GM21717 (cell line): Measurements from ENCODE around the gene CNP.
"Not testable (repeated sequence)": the region's sequence is repeated elsewhere in the genome, so short reads cannot be mapped to it uniquely, and the experiment has no call there.

Experiments used
- ATAC-seq: cut with Tn5 transposase; IDR thresholded peaks from one replicate; pipeline ENCODE4 v1.9.1; 2021; ENCODE audit warnings: mild to moderate bottlenecking, moderate library complexity; ENCODE audit not compliant: unreplicated experiment

CNP gene

DNA sequence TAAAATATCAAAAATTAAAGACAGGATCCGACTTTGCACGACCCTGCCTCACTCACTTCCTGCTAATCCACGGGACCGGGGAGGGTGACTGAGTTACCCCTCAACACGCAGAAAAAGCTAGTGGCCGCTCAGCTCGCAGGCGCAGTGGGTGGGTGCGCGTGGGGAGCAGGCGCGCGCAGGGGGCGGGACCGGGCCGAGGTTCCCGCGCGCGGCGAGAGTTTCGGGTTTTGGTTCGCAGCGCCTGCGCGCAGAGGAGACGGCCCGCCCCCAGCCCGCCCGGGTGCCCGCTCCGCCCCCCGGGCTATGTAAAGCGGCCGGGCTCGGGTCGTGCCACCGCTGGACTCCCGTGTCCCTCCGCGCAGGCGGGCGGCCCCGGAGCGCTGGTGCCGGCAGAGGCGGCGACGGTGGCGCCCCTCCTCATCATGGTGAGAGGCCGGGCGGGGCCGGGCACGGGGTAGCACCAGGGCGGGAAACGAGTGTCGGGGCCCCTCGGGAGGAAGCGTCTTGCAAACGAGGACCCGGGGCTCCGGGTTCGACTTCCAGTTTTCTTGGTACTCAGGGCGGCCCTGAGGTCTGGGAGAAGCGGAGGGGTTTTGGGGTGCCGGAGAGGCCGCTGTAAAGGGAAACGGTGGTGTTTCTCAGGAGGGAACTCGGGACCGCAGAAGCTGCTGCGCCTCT is at the start of gene CNP:
Gene CNP, plus strand, starts transcription at position 333 of the 678 bp plus-strand sequence. Its CDS starts 90 bp downstream, at position 423.
- peak; percentile 49 for ATAC-seq

DNA sequence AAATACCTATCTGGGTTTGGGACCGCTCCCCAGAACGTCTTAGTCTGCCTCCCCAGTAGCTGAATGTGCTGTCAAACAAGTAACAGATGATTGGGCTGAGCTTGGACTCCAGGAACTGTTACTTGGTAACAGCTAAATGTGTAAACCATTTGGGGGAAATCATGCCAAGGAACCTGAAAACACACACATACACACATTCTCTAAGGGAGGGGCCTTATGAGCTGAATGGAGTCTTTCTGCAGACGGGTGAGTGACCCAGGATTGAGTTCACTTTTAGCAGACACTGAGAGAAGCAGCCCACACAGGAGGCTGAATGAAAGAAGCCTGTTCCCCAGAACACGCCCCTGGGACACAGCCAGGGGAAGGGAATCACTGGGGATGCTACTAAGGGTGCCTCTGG is 49.4 kb upstream of the CNP start:
- no peak for ATAC-seq

DNA sequence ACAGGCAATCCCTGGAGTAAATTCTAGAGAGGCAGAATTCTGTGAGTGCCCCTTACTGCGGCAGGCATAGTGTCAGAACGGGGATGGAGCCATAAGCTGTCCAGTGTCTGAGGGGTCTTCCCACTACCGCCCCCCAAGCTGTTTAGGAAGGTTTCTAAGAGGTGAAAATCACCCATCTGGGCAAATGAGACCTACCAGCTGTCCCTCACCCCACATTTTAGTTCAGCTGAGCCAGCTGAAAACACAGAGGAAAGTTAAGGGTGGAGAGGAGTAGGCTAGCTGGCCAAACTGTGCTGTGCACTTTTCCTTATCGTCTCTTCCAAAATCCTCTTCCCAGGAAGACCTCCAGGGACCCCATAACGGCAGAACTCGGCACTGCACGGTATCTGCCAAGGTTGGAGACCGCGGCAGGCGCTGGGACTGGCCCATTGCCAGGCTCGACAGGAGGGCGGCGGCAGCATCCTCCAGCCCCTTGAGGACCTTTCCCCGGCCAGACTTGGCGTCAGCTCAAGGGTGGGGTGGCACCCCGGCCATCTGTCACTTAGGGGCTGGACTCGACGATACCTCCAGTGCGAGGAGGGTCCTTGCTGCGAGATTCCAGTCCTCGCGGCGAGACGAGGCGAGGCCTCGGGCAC is 48.8 kb upstream of the CNP start:
- peak; percentile 18 for ATAC-seq

DNA sequence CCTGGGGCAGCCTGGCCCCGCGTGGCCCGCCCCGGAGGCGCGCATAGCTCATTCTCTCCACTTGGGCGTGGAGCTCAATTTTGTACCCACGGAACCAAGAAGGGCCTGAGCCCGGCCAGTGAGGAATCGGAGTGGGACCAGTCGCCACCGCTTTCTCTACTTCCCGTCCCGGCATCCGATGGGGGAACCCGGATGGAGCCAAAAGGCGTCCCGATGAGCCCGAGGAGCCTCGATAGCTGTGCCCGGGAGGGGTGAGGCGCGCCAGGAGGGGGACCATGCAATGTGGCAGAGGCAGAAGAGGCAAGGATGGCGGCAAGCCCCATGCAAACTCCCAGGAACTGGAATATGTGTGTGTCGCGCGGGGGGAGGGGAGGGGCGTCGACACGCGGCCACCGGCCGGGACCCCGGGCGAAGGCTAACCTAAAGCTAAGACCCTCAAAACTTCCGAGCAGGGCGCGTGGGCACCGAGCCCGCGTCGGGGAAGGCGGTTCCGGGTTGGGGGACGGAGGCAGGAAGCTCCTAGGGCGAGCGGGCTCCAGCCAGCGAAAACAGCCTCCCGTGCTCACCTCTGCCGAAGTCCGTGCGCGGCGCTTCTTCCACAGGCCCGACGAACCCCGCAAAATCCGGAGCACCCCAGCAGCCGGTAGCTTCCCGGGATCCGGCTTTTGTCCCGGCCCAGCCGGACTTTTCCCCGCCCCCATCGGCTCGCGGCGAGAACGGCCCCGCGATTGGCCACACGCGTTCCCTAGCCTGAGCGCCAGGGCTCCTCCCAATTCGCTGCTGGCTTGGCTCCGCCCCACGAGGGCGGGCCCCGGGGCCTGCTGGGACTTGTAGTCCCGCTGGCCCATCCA is 48.1 kb upstream of the CNP start, which contains the start of gene ACLY:
Gene ACLY, minus strand, starts transcription at position 638 of the 851 bp plus-strand sequence. CDS start 5,078 bp downstream, outside the sequence.
- ATAC-seq: peak; percentile 85

DNA sequence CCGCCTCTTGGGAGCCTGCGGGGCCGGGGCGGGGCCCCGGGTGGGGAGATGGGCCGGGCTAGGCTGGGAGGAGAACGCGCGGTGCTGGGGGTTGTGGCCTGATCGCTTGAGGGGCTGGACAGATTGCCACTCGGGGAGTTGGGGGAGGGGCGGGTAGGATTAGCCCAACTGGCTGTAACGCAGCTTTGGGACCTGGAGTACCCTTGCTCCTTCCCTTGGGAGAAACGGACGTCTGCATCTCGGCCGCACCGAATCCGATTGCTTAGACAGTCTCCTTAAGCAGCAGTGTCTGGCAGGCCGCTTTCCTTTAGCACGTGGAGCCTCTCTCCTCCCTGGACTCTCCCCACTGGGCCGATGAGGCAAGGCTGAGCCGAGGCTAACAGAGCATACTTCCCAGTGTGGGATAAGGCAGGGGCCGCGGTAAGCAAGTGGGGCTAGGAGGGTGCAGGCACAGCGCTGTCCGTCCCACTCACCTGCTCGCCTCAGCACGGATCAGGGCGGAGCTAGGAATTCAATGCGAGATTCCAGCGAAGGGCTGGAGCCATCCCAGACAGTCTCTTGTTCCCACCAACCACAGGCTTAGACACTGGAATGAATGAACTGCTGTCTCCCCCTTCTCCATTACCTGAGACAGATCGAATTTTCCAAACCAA is 47.3 kb upstream of the CNP start:
- no peak for ATAC-seq

DNA sequence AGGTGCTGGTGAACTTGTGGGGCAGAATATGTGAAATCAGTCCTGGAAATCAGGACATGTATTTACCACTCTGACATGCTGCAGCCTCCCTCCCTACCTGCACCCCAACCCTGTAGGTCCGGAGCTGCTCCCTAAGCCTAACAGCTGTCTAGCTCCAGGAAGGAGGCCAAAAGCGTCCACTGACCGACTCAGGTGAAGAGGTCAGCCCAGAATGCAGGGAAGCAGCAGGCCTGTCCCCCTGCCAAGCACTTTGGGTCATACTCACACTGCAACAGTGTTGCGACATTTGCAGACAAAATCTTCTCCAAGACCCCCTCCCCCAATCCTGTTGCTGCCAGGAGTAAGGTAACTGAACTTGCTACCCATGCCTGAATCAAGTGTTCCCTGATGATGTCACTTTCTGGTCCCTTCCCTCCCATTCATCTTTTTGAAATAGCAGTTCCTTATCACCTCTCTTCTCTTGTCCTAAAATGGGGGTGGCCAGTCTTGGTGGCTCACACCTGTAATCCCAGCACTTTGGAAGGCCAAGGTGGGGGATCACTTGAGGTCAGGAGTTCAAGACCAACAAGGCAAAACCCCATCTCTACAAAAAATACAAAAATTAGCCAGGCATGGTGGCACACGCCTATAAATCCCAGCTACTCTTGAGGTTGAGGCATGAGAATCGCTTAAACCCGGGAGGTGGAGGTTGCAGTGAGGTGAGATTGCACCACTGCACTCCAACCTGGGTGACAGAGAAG is 46.6 kb upstream of the CNP start:
- no peak for ATAC-seq

DNA sequence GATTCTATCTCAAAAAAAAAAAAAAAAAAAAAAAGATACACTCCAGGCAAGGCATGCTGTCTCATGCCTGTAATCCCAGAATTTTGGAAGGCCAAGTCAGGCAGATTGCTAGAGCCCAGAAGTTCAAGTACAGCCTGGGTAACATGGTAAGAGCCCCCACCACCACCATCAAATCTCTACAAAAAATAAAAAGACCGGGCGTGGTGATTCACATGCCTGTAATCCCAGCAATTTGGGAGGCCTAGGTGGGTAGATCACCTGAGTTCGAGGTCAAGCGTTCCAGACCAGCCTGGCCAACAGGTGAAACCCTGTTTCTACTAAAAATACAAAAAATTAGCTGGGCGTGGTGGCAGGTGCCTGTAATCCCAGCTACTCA is 46.0 kb upstream of the CNP start:
- ATAC-seq: no peak

DNA sequence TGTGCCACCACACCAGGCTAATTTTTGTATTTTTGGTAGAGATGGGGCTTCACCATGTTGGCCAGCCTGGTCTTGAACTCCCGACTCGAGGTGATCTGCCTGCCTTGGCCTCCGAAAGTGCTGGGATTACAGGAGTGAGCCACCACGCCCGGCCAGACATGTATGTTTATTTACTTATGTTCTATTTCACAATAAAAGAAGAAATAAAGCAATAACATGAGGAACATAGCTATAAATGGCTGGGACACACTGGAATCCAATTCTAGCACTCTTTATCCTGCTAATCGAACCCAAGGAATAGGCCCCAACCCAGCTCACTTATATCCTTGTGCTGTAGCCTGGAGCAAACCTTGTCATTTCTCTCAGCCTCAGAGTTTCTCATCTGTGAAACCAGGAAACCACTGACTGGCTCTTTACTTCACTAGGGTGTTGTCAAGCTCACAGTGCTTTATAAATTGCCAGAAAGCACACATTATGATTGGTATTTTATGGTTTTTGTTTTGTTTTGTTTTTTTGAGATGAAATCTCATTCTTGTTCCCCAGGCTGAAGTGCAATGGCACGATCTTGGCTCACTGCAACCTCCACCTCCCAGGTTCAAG is 40.5 kb upstream of the CNP start:
- ATAC-seq: no peak

DNA sequence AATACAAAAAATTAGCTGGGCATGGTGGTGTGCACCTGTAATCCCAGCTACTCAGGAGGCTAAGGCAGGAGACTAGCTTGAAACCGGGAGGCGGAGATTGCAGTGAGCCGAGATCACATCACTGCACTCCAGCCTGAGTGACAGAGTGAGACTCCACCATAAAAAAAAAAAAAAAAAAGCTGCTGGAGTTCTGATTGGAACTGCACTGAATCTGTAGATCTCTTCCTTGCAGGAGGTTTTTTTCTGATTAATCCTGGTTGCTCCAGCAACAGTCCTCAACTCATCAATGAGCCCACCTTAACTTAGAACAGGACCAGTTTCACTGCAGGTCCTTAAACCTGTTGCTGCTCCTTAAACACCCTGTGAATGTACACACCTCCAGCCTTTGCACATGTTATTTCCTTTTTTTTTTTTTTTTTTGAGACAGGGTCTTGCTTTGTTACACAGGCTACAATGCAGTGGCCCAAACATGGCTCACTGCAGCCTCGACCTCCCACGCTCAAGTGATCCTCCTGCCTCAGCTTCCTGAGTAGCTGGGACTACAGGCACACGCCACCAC is 37.8 kb upstream of the CNP start:
- ATAC-seq: no peak

DNA sequence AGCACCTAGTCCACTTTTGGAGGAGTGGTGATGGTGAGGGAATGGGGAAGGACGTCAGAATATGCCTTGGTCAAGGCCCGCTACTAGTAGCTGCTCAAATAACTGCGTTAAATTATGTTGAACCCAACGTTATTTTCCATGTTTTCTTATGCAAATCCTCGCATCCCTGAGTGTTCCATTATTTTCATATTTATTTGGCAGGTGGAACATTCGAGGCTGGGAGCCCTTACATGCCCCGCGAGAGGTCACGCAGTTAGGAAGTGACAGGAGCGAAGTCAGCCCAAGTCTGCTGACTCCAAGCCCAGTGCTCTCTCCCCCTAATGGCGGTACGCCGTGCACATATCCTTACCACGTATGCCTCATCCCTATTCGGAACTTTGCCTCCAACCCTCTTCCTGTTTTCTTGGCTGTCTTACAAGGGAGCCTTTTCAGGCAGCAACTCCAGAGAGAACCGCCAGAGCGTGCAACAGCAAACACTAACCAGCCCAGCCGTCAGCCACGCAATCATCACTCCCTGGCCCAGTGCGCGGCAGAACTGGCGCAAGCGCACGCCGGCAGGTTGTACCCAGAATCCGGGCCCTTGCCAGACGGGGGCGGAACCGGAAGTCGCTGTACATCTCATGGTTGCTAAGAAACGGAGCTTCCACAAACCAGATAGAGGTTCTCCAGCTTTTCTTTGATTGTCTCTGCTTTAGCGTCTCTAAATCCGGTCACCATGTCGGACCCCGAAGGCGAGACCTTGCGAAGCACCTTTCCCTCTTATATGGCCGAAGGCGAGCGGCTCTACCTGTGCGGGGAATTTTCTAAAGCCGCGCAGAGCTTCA is 36.4 kb upstream of the CNP start, which contains the start of gene ODAD4:
Gene ODAD4, plus strand, starts transcription at position 609 of the 824 bp plus-strand sequence. Its CDS starts 107 bp downstream, at position 716.
- ATAC-seq: peak; percentile 78

DNA sequence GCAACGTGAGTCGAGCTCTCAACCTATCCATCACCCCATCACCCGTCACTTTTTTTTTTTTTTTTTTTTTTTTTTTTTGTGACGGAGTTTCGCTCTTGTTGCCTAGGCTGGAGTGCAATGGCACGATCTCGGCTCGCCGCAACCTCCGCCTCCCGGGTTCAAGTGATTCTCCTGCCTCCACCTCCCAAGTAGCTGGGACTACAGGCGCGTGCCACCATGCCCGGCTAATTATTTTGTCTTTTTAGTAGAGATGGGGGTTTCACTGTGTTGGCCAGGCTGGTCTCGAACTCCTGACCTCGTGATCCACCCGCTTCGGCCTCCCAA is 35.8 kb upstream of the CNP start:
- ATAC-seq: not testable (repeated sequence)

DNA sequence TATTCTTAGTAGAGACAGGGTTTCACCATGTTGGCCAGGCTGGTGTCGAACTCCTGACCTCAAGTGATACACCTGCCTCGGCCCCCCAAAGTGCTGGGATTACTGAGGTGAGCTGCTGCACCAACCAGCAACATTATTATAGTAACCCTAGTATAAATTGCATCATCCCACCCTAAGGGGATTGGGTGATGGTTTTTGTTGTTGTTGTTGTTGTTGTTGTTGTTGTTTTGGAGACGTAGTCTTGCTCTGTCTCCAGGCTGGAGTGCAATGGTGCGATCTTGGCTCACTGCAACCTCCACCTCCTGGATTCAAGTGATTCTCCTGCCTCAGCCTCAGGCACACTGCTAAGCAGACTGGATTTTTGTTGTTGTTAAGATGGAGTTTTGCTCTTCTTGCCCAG is 34.9 kb upstream of the CNP start:
- ATAC-seq: not testable (repeated sequence)

DNA sequence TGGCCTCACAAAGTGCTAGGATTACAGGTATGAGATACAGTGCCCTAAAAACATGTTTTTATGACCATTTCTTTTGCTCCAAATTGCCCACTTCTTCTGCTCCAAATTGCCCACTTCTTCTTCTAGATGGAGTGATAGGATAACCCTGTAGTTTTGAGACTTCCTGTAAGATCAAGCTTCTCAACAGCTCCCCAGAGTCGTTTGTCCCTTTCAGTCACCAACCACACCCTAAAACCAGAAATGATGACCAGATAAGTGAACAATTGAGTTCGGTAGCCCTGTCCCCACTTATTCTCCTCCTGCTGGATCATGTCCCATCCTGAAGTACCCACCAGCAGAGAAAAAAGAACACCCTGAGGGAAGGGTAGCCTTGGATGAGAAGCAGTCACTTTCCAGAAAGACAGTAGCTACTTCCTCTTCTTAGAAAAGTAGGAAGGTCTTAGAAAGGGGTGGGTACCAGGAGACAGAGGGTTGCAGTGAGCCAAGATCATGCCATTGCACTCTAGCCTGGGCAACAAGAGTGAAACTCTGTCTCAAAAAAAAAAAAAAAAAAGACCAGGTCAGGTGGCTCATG is 33.7 kb upstream of the CNP start:
- ATAC-seq: no peak

DNA sequence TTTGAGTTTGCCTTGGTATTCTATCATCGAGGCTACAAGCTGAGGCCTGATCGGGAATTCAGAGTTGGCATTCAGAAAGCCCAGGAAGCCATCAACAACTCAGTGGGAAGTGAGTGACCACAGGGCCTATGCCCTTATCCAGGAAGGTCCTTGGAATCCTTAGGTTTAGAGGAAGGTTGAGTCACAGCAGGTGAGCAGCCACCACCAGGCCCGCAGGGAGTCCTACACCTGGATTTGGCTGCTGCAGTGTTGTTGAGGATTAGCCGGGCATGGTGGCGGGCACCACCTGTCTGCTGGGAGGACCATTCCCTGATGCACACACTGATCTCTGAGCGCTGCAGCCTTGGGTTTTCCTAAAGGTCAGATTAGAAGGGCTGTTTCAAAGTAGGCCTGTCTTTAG is 31.0 kb upstream of the CNP start:
- ATAC-seq: no peak

DNA sequence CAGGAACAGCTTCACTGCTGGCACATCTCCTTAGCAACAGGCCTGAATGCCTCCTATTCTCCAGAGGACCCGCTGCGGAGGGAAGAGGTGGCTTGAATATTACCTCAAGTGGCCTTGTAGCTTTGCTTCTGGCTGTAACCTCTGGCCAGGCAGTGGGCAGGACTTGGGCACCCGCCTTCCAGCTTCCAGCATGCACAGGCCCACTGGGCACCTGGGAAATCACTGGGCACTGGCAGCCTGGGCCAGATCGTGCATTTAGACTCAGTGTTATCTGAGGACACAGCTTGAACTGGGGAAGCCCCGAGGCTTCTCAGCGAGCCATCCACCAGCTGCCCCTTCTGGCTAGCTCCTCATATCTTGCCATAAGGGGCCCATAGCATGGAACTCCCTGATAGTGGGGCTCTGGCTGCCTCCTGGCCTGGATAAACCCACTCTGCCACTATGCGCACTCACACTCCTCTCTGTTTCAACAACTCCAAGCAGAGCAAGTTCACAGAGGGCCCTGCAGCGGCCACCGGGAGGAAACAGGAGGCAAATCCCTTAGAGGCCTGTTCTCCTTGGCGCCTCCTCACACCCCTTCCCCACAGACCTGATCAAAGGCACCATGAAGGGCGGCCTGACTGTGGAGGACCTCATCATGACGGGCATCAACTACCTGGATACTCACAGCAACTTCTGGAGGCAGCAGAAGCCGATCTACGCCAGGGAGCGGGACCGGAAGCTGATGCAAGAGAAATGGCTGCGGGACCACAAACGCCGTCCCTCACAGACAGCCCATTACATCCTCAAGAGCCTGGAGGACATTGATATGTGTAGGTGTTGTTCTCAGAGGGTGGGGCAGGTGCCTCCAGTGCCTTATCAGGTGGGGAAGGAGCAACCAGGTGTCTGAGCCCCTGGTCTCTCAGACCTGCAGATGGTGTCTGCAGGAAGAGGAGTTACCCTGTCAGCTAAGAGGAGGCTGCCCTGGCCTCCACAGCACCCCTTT is 28.3 kb upstream of the CNP start:
- ATAC-seq: no peak

DNA sequence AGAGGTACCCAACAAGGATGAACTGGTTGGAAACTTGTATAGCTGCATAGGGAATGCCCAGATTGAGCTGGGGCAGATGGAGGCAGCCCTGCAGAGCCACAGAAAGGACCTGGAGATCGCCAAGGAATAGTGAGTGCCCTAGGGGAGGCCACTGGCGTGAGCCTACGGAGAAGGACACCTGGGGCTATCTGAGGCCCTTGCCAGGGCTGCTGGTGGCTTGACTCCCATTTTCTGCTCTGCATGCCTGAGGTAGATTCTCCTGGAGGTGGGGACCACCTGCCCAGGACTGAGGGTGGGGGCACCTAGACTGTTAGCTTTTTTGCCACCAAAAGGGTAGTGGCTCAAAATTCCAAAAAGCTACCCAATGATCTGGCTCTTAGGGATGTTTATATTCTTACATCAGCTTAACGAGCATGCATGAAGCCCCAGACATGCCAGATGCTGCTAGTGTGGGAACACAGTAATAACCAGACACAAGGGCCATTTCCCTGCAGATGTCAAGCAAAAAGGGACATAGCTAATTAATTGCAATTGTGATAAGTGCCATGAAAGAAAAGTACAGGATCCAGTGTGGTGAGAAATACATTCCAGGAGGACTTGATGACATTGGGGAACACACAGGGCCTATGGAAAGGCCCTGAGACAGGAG is 27.4 kb upstream of the CNP start:
- ATAC-seq: no peak

DNA sequence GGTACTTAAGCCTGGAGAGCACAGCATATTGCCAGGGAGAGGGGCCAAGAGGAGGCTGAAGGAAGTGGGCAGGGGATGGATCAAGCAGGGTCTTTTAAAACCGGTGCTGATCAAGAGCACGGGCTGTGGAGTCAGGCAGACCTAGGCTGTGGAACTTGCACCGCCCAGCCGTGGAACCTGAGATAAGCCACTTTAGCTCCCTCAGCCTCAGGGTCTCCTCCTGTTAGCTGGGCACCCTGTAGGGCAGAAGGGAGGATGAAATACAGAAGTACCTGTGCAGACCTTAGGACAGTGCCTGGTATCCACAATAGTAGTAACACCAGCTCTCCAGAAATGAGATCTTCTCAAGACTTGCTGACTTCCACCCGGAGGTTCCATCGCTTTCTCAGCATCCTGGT is 26.9 kb upstream of the CNP start:
- no peak for ATAC-seq
